Right lobe of liver (tissue), 4 donors: ENCODE results near the gene ARHGEF7.

Experiments used
- POLR2A ChIP-seq: fragments of 450-650 bp; IDR thresholded peaks from one replicate; pipeline ENCODE4 v1.6.1; 2017; ENCODE audit warnings: antibody characterized with exemption, mild to moderate bottlenecking
- TF ChIP-seq, protein P1 (sequence below), 4 donors: fragments of 200-600 bp in 3 of 4; fragments of 450-650 bp in 1 of 4; IDR thresholded peaks; one replicate each; pipeline versions ENCODE4 v1.5.1 to v1.8.0; 2016 to 2022; ENCODE audit warnings: antibody characterized with exemption in 4 of 4, mild to moderate bottlenecking in 2 of 4
- donor health status: DM: no; HTN: no; CAD: no.
- donor health status: DM: no; HTN: no; CAD: no.
- donor health status: DM: no; HTN: yes; CAD: no.

DNA sequence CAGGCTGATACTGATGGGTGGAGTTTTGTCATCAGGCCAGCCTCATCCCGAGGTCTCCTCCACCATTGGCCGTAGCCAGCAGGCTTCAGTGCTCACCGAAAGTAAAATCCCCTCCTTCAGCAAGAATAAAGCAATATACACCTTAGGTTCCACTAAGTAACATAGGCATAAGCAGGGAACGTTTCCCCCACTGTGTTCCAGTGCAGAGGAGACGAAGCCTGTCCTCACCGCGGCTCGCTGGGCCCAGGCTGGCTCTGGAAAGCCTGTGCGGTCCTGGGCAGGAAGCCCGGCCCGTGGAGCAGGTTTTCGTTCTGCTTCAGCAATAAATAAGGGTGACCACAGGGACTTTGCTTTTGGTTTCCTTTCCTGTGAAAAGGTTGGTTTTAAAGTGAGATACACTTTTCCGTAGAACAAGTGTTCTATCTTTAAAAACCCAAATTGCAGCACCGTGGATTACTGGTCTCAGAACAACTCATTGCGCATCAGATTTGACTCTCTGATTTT is 189.0 kb downstream of the ARHGEF7 start:
- TF ChIP-seq, protein P1, sequence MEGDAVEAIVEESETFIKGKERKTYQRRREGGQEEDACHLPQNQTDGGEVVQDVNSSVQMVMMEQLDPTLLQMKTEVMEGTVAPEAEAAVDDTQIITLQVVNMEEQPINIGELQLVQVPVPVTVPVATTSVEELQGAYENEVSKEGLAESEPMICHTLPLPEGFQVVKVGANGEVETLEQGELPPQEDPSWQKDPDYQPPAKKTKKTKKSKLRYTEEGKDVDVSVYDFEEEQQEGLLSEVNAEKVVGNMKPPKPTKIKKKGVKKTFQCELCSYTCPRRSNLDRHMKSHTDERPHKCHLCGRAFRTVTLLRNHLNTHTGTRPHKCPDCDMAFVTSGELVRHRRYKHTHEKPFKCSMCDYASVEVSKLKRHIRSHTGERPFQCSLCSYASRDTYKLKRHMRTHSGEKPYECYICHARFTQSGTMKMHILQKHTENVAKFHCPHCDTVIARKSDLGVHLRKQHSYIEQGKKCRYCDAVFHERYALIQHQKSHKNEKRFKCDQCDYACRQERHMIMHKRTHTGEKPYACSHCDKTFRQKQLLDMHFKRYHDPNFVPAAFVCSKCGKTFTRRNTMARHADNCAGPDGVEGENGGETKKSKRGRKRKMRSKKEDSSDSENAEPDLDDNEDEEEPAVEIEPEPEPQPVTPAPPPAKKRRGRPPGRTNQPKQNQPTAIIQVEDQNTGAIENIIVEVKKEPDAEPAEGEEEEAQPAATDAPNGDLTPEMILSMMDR (IDR thresholded peaks at IDR 0.05) = no peak
- no peak for TF ChIP-seq POLR2A
